Stimulated activated CD8-positive, alpha-beta memory T cell treated with anti-CD3 and anti-CD28 coated beads, Interleukin-4, amount 100 ng/mL, for 4 hours (primary cell): Measurements from ENCODE around the gene SAFB.

Experiments used
- DNase-seq, 2 donors: peaks; one replicate each; pipeline ENCODE4 v3.0.0-alpha.2; 2020; ENCODE audit warnings: low read depth in 2 of 2, low spot score in 1 of 2

Gene SAFB

DNA sequence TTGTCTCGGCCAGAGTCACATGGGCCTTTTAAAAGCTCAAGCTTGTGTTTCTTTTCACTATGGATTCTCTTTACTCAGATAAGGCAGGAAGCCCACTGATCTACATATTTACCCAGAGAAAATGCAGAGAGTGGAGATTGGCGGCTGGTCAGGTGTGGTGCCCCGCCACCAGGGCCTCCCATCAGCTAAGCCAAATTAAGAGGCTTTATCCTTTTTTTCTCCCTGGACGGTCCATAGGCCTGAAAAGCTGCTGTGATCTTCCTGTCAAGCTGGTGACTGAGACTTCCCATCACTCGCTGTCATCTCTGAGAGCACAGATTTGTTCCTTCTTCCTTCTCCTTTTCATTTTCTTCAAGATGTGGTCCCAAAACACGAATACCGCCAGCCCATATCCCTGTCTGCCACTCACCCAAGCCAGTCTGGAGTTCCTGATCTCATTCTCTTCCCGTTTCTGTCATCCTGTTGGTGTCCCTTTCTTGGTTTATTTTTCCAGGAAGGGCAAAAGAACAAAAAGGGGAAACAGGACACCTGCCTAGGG lies 1.9 kb downstream of the SAFB start:
- no peak for DNase-seq

DNA sequence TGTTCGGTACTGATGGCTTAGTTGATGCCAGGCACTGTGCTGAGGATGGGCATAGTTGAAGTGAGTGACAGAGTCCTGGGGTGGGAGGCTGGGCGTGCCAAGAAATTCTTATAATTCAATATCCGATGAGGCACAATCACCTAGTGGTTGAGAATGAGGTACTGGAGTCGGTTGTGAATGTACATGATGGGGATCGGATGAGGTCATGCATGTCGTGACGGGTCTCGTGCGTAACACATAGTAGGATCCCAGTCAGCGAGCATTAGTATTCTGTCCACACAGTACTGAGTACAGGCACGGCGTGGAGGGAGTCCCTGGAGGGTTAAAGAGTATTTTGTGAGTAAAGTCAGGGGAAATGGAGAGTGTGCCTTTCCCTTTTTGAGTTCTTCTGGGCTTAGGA lies 2.8 kb downstream of the SAFB start:
- no peak for DNase-seq

DNA sequence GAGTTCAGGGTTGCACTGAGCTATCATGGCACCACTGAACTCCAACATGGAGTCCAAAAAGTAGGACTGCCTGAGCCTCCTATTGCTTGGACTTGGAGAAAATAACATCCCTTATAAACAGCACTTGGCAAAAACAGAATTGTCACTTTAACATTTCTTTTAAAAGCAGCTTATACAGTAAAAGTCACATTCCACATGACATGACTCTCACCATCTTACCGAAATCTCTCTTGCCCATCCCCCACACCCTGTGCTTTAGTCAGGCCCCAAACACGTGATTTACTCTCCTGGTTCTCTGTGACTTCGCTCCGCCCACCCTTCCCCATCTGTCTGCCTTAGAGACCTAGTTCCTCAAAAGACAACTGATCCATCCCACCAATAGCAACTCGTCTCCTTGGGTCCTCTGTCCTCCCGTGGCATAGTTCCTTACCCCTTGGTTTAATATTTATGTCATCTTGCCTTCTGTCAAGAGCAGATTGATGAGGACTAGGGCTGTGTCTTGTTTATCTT lies 4.6 kb downstream of the SAFB start:
- no peak for DNase-seq

GRCh38 chr19:5628461-5628860 lies 5.6 kb downstream of the SAFB start:
- no peak for DNase-seq

DNA sequence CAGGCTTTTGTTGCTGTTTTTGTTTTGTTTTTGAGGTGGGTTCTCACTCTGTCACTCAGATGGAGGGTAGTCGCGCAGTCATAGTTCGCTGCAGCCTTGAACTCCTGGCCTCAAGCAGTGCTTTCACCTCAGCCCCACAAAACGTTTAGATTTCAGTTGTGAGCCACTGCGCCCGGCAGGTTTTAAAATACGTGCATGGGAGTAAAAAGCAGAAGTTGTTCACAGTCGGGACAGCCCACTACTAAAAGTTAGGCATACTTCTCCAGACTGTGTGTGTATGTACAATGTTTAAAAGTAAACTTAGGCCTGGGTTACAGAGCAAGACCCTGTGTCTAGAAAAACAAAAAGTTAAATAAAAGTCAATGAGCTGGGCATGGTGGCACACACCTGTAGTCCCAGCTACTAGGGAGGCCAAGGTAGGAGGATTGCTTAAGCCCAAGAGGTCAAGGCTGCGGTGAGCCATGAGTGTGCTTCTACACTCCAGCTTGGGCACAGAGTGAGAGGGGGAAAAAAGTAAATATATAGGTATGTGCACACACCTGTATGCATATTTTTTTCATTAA lies 6.1 kb downstream of the SAFB start:
- DNase-seq, result no peak

DNA sequence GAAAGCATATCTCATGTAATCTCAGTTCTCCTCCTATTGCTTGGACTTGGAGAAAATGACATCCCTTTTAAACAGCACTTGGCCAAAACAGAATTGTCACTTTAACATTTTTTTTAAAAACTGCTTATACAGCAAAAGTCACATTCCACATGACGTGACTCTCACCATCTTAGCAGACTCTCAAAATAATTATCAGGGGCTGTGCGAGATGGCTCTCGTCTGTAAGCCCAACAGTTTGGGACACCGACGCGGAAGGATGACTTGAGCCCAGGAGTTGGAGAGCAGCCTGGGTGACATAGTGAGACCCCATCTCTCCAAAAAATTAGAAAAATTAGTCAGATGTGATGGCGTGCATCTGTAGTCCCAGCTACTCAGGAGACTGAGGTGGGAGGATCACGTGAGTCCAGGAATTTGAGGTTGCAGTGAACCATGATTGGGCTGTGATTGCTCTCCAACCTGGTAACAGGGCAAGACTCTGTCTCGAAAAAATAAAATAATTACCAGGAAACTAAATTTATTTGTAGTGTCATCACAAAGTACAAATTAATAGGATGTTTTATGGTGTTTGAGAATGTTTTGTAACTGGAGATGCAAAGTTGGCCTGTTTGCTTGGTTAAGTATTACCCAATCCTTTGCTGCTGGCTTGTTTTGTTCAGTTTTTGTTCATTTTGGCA lies 8.8 kb downstream of the SAFB start:
- no peak for DNase-seq

DNA sequence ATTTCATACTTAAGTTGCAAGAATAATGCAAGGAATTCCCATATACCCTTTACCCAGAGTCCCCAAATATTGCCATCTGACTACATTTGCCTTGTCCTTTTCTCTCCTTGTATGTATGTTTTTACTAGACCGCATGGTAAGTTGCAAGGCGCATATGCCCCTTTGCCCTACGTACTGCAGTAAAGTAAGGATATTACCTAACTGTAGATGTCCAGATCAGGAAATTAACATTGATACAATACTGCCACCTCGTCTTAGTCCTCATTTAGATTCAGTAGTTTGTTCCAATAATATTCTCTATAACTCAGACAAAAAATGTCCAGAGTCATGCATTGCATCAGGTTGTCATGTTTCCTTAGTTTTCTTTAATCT lies 9.3 kb downstream of the SAFB start:
- DNase-seq, result no peak

- no peak for DNase-seq
Measured at GRCh38 chr19:5632657-5633056, 9.8 kb downstream of the SAFB start.

DNA sequence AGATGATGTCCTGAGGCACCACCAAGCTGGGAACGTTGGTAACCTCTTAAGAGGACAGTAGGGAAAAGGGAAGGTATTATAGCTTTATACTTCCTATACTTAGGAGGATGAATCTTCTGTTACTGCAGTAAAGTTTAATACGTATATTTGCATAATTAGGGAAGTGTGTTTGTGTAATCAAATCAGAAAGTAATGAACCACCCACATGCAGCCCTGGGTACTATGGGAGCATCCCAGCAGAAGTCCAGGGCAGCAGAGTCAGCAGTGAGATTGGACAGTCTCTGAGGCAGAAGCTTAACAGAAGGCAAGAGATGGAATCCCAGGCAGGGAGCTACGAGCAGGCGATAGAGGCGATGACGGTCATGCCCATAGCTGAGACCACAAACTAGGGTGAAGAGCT lies 12.5 kb downstream of the SAFB start:
- DNase-seq, result no peak

GRCh38 chr19:5637971-5638370 lies 15.1 kb downstream of the SAFB start:
- no peak for DNase-seq

DNA sequence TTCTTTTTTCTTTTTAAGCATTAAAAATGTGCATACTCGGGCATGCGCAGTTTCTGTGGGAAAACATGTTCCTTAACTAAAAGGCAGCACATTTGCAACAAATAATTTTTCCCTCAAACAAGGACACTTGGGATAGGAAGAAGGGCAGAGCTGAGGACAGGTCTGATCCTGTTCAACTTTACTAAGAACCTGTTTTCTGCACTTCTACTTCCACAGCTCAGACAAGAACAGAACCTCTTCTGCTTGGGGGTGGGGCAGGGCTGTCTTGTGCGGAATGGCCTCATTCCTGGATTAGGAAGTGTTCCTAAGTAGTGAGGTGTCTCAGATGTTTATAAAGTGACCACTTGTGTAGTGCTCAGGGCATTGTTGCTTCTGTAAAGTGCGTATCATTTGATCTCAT lies 18.3 kb downstream of the SAFB start:
- DNase-seq, result no peak

DNA sequence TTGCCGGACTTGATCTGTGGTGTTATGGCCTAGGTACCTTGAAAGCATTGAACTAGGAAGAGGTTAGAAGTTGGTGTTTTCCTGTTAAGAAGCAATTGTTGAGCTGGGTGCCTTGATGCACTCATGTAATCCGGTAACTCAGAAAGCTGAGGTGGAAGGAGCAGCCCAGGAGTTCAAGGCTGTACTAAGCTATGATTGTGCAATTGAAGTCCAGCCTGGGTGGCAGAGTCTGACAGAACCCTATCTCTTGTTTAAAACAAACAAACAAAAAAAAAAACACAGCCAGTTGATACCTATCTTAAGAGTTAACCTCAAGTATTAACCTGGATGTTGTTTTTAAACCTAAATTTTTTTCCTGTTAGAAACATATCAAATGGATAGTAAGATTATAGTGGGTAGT lies 19.3 kb downstream of the SAFB start:
- DNase-seq, result no peak

DNA sequence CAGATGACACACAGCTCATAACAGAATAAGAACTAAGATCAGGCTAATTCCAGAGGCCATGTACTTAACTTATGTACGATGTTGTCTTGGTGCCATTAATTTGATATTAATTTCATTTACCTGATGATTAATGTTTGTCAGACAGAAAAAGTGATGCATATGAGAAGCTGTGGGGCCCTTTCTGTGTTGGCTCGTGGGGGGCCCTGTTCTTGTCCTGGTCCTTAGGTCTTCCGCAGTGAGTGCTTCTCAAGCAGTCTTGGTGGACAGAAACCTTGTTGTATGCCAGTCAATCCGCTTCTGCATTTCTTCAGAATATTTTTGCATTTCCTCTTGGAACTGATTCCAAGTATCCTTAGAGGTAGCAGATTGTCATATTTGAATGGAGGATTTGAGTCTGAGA lies 20.2 kb downstream of the SAFB start:
- no peak for DNase-seq

DNA sequence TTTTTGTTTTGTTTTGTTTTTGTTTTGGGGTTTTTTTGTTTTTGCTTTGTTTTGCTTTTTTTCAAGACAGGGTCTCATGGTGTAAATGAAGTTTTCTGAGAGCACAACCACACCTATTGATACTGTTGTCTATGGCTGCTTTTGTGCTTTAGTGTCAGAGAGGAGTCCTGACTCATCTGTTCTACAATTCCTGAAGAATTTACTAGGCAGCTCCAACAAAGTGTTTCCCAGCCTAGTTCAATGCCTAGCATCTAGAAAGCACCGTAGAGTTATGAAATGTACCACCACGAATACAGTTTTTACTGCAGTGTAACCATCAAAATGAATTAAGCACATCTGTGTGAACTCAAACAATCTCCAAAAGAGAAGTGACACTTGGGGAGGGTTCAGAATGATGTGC lies 21.2 kb downstream of the SAFB start:
- DNase-seq, result no peak

DNA sequence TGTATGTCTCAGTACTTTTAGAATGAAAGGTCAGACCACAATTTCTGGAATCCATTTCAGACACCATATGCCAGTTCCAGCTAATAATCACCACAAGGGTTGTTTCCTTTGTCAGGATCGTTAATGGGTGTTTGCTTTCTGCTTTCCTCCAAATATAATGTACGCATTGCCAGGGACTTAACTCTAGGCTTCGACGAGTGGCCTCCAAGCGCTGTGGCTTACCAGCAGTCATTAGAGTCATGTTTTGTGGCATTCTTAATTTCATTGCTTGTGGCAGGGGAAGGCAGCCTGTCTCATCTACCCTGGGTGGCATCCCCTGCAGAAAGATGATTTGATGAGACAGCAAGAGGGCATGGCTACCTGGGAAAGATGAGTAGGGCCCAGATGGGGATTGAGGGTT lies 22.5 kb downstream of the SAFB start:
- no peak for DNase-seq

- no peak for DNase-seq
Measured at GRCh38 chr19:5646703-5647102, 23.8 kb downstream of the SAFB start.

GRCh38 chr19:5648464-5648863 lies 25.6 kb downstream of the SAFB start:
- no peak for DNase-seq

DNA sequence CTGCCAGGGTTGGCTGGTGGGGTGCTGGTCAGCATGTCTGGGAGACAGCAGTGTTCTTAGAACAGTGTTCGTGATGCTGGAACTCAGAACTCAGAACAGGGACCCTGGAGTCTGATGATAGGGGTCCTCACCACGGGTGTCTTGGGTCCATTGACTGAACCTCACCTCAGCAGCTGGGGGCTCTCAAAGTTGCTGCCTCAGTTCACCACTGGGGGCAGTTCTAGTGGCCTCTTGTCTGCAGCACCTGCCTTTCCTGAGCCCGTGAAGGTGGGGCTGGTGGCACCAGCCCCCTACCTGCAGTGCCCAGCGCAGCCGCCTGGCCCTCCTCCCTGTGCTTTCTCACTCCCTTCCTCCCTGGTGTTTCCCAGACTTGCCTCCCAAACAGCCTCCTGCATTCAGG lies 28.5 kb downstream of the SAFB start:
- no peak for DNase-seq

- DNase-seq, result no peak
Measured at GRCh38 chr19:5652261-5652660, 29.4 kb downstream of the SAFB start.

DNA sequence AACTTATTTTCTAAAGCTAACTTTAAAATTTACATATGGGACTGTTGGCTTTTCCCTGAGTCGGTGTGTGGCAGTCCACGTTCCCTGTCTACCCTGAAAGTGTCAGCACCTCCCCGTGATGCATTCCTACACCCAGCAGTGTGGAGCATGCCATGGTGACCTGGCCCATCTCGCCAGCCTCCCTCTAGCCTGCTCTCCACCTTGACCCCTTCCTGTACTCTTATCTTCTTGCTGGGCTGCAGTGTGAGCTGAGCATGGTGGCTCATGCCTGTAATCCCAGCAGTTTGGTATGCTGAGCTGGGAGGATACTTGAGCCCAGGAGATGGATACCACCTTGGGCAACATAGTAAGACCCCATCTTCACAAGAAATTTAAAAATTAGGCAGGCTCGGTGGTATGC lies 32.0 kb downstream of the SAFB start:
- DNase-seq, result no peak

DNA sequence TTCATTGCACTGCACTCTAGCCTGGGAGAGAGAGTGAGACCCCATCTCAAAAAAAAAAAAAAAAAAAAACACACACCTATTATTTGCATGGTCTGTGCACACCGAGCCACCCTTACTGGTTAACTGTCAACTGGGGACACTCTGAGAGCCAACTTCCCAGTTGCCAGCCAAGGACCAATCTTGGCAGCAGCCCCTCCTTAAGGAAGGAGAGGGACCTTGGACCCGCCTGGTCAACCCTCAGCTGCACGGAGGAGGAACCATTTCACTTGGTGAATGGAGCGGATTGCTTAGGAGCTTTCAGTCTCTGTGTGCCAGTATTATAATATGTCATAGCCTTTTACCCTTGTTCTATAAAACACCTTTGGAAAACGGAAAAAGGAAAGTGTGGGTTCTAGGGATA lies 32.5 kb downstream of the SAFB start:
- no peak for DNase-seq

DNA sequence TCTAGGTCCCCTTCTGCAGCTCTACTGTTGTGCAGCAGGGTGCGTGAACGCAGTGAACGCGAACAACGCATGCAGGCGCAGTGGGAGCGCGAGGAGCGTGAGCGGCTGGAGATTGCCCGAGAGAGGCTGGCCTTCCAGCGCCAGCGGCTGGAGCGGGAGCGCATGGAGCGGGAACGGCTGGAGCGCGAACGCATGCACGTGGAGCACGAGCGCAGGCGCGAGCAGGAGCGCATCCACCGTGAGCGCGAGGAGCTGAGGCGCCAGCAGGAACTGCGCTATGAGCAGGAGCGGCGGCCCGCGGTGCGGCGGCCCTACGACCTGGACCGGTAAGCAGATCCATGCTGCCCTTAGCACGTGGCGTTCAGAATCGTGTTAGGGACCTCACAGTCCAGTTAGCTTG lies 38.6 kb downstream of the SAFB start:
- DNase-seq, result no peak

GRCh38 chr19:5663904-5664303 lies 41.0 kb downstream of the SAFB start:
- no peak for DNase-seq
